Central memory CD4-positive, alpha-beta T cell (primary cell): ENCODE measurements around the gene TDRD12.
"Not testable (repeated sequence)": the region's sequence is repeated elsewhere in the genome, so short reads cannot be mapped to it uniquely, and the experiment has no call there.

Experiments used
- DNase-seq: peaks from one replicate; pipeline ENCODE4 v3.0.0; 2022

Gene TDRD12

DNA sequence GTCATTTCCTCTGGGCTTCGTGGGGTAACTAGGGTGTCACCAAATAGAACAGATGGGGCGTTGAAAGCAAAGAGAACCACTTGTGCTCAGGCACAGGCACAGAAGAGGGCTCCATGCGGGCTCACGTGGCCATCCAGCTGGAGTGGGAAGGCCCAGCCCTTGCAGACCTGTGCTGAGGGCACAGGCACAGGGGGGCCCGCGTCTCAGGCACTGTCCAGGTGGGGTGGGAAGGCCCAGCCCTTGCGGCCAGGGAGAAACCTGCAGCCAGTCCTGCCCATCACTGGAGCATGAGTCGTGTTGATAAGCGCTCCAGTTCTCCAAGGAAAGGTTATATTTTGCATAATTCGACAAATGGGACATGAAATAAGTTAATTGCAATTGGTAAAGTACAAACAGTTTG lies 92.5 kb downstream of the TDRD12 start:
- DNase-seq, result no peak

GRCh38 chr19:32812571-32812970 lies 93.0 kb downstream of the TDRD12 start:
- DNase-seq, result no peak

DNA sequence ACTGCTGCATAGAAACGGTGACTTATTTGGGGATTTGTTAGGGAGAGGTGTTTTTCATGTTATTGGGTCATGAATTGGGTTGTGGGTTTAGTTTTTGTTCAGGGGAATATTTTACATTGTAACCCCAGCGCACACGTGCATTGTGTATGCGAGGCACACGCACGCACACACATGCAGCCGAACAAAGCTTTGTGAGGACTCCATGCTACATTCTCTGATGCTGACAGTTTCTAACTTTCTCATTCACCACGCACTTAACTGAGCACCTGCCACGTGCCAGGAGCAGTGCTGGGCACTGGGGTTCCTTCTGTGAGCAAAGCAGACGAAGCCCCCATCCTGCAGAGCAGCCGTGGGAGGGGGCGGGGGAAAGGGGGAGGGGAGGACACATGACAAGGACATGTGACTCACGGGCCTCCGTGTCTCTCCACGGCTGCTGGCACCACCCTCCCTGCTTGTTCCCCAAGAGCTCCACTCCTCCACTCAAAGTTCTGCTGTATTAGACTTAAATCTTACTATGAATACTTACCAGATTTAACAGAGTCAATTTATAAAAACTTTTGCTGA lies 94.4 kb downstream of the TDRD12 start:
- no peak for DNase-seq

- DNase-seq, result no peak
Observed at GRCh38 chr19:32814624-32815023, 95.1 kb downstream of the TDRD12 start.

DNA sequence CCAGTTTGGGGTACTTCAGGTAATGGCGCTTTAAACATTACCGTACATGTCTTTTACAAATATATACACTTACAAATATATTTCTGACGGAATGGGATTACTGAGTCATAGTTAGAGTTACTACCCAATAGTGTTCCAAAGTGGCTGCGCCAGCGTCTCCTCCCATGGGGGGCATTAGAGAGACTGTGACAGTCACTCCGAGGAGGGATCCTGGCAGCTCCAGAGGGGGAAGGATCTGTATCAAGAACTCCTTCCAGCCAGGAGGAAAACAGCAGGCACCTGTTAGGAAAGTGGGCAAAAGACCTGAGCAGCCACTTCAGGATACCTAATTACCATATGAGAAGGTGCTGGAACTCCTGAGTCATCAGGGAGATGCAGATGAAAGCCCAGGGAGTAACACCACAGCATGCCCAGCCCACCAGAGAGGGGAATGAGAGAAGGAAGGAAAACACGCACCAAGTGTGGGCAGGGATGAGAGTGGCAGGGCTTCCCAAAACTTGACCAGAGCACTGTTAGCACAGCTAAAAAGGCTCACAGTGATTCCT lies 97.1 kb downstream of the TDRD12 start:
- no peak for DNase-seq

DNA sequence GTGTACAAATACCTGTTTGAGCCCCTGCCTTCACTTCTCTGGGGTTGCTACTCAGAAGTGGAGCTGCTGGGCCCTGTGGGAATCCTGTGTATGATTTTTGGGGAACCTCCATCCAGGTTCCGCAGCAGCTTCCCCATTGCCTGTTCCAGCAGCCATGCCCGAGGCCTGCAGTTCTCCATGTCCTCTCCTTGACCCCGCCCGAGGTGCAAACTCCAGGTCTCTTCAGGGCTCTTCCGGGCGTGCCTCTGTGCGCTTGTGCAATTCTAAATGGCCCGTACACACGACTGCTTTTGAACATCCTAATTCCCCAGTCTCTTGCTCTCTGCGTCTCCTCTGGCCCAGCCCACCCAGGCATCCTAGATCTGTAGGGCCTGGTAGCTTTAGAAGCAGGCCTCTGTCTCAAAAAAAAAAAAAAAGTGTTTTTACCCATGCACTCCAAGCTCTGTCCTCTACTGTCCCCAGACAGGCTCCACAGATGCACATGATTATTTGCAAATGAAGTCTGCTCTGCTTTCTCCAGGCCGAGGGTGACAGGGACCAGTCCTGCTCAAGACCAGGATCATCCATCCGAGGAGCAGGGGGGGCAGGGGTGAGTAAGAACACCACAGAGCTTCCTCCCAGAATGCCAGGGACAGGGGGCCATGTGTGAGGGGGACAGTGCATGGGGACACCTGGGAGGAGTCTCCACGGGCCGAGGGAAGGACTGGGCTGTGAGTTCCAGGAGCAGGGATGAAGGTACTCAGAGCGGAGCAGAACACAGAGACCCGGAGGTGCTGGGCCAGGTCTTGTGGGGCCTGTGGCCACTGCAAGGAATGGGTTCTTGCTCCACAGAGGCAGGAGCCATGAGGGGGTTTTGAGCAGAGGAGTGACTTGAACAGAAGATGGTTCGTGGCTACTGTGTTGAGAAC lies 98.3 kb downstream of the TDRD12 start:
- no peak for DNase-seq

DNA sequence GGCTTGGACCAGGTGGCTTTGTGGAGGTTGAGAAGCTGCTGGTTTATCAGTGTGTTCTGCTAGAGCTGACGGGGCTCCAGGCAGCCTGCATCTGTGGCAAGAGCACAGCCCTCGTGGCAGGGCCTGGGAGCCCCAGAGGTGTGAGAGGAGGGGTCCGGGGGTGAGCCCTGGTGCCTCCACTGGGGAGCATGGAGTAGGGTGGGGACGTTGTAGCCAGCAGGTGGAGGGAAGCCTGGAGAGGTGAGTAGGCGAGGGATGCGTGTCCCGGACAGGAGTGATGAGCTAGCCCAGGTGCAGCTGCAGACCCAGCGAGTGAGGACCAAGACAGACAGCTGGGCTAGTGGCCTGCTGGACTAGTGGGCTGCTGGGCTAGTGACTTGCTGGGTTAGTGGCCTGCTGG lies 99.0 kb downstream of the TDRD12 start:
- no peak for DNase-seq

DNA sequence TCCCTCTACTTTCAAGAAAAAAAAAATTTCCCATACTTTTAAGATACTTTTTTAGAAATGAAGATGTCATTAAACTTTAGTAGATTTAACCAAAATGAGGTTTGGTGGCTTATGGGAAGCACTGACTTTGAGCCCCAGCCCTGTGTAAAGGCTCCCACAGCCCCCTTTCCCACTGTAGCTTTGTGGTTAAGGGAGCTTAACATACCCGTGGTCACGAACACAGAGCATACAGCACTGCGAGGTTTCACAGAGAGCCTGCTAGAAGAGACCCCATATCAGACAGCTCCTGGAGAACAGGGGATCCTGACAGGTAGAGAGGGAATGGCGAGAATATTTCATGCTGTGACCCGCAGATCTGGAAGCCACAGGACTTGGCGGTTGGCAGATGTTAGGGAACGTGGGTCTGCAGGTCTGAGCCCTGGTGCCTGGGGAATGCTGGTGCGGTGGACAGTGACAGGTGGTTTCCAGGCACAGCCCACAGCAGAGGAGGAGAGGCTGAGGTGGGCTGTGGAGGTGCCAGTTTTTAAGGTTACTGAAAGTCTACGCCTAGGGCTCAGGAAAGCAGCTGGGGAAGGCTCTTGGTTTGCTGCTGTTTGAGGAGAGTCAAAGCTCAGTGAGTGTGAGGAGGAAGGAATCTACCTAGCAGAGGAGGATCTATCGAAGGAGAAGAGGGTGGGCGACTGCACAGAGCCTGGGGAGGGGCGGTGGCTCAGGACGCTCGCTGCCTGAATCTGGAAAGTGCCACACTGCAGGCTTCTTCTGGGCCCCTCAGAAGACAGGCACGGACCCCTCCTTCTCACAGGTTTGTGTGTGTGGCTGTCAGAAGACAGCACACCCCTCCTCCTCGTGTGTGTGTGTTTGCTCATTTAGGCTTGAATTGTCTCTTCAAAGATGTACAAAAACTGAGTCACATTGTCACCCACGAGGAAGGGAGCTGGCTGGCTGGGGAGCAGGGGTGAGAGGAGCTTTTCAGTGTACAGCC lies 100.1 kb downstream of the TDRD12 start:
- DNase-seq, result no peak

- DNase-seq, result no peak
Observed at GRCh38 chr19:32822916-32823746, 103.6 kb downstream of the TDRD12 start.

DNA sequence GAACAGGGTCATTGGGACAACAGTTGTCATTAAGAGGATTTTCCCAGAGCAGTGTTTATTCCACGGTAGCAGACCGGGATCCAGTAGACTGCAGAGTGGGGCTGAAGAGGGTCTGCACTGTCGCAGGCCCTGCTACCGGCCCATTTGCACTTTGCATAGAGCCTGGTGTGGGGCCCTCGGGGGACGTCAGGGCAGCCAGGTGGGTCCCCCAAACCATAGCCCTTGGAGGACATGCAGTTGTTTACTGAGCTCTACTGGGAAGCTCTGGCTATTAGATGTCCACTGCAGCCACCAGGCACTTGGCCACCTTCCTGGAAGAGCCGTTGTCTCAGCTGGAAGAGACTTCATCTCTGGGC lies 104.2 kb downstream of the TDRD12 start:
- no peak for DNase-seq

DNA sequence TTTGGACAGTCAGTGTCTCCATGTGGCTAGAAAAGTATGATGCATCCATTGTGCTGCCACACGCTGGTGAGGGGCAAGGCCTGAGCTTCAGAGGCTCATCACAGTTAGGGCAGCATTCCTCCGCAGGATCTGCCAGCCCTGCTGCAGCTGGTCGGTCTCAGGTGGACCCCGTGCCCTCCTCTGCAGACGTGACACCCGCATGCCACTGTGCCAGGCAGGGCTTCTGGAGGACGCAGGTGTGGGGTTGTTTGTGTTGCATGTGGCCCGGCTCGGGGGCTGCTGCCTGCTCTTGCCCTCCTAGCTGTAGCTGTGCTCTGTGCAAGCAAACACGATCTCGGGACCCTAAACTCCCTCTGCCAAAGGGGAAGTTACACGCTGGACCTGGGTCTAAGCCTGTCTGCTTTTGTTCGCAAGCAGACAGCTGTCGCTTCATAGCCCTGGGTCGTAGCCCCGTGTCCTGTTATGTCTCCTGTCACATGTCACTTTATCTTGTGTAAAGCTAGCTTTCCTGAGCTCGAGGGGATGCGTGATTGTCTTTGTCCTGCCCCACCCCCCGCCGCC lies 104.7 kb downstream of the TDRD12 start:
- DNase-seq, result no peak

GRCh38 chr19:32824916-32825608 lies 105.5 kb downstream of the TDRD12 start:
- DNase-seq, result no peak

- no peak for DNase-seq
Observed at GRCh38 chr19:32828139-32828538, 108.6 kb downstream of the TDRD12 start.

DNA sequence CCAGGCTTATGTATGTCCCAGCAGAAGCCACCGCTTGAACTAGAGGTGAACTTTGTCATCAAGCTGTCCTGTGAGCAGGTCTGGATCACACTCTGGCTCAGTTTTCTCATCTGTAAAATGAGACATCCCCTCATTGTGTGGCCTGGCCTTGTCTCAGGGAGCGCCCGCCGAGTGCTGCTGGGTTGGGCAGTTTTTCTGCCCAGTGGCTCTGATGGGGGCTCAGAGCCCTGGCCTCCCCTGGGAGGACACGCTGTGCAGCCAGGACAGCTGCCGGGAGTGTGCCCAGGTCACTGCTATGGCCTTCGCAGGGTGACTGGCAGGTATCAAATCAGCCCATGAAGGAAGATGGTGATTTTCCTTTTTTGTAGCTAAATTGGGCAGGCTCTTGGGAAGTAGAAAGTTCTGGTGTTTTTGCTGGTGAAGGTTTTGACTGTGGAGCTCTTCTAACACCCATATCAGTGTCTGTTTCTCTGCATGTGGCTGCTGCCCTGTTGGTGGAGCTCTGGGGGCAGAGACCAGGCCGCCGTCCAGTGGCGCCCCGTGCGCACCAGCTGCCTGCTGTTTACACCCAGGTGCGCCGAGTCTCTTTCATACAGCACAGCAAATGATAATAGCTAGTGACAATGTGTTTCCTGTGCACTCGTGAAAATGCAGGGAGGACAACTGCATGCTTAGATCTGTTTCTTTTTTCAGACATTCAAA lies 109.2 kb downstream of the TDRD12 start:
- no peak for DNase-seq

DNA sequence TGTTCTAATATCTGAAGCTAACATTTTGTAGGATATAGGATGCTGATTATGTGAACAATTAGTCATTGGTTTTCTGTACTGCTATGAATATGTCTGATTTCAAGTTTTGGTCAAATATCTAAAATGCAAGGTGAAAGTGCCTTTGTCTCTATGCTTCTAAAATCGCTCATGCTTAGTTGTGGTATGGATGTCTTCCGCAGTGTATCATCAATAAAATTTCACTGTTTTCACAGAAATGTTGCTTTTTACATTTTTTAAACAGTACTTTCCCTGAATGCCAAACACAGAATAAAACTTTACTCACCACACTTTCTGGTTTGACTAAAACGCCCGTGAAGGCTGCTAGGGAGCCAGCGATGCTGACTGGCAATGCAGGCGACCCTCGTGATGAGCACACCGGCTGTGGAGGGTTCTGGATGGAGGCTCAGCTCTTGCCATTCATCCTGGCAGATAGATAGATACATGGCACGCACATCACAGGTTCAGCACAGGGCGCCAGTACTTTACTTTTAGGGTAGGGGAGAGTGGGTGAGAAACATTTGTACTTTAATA lies 109.9 kb downstream of the TDRD12 start:
- DNase-seq, result no peak

DNA sequence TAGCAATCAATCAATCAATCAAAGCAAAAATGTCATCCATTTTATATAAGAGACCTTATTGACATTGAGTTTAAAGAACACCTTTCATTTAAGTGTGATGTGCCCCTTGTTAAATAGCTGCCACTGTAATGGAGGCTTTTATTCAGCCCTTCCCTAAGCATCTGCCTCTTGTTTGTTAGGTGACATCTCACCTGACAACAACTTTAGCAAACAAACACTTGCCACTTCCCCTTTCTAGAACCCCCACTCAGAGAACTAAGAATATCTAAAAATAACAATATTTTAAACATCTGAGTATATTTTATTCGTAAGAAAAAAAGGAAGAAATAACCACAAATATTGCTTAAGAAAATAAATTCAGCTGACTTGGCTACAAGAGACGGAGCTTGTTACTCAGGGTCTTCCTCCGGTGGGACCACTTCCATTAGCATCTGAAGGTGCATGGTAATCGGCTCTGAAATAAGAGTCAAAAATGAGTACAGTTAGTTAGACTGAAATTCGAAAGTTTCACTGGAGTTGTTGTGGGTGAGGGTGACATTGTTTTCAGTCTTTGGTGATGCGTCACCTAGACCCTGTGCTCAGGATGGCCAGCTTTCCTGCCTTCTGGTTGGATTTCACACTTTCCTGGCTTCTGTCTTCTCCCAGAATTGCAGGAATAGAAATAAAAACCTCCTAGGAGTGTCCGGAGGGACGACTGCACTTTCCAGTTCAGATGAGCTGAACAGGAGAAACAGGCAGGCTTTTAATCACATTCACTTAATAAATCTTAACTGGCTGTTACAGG lies 110.9 kb downstream of the TDRD12 start:
- no peak for DNase-seq

GRCh38 chr19:32831611-32832010 lies 112.0 kb downstream of the TDRD12 start:
- DNase-seq, result no peak

GRCh38 chr19:32832094-32832493 lies 112.5 kb downstream of the TDRD12 start:
- DNase-seq, result not testable (repeated sequence)

- not testable (repeated sequence) for DNase-seq
Observed at GRCh38 chr19:32832825-32833224, 113.3 kb downstream of the TDRD12 start.
